Measurements from ENCODE around the gene UBXN11.

- TF ChIP-seq, protein P1, sequence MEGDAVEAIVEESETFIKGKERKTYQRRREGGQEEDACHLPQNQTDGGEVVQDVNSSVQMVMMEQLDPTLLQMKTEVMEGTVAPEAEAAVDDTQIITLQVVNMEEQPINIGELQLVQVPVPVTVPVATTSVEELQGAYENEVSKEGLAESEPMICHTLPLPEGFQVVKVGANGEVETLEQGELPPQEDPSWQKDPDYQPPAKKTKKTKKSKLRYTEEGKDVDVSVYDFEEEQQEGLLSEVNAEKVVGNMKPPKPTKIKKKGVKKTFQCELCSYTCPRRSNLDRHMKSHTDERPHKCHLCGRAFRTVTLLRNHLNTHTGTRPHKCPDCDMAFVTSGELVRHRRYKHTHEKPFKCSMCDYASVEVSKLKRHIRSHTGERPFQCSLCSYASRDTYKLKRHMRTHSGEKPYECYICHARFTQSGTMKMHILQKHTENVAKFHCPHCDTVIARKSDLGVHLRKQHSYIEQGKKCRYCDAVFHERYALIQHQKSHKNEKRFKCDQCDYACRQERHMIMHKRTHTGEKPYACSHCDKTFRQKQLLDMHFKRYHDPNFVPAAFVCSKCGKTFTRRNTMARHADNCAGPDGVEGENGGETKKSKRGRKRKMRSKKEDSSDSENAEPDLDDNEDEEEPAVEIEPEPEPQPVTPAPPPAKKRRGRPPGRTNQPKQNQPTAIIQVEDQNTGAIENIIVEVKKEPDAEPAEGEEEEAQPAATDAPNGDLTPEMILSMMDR (IDR thresholded peaks at IDR 0.05; ENCODE audit: low read depth, low read length), result no peak
- no peak for TF ChIP-seq EZH2phosphoT487 (IDR thresholded peaks at IDR 0.05; ENCODE audit: low read depth)
These were observed 18.0 kb downstream of the UBXN11 start for GRCh38 chr1:26288311-26288941.

All from OCI-LY3 (cell line).